ENCODE data around the gene TMPRSS3.

Gene TMPRSS3

DNA sequence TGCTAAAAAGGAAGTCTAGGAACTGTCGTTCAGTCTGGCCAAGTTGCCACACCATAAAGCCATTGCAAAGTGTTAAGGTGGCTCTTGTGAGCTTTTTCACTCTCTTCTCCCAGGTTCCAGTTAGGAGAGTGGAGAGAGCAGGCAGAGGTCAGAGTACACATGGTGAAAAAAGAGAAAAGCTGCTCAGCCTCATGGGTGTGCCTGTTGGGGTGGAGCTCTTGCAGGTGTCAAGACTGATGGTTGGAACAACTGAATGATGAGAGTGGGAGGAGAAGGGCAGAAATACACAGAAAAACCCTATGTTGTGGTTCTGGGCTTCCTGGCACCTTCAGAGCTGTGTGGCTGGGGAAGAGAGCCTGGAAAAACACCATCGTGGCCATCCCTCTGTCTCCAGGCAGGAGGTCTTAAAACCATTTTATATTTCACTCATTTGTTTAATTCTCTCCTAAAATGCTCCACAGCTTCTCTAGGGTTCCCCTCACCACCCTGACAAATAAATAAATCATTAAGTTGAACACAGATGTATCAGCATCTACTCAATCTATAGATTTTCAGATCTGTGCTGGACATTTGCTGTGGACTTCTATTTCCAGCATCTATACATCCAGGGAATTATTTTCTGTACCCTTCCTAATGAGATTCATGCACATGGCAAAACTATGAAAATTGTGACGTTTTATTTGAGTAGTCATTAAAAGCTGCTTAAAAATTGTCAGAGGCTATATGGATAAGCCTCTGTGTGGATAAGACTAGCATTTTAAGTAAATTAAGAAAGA, 25.4 kb upstream of the TMPRSS3 start:
- no peaks in the 10 kb centered on the region for H3K27me3 ChIP-seq (ENCODE audit: control insufficient read depth, insufficient read depth, low read length)
- no peak overlapping the region for H3K4me2 ChIP-seq (ENCODE audit: low read length)
- H3K36me3 ChIP-seq (ENCODE audit: control insufficient read depth, insufficient read depth, low read length): no peaks in the 10 kb centered on the region
- H2AFZ ChIP-seq: no peak overlapping the region
- TF ChIP-seq, protein P1, sequence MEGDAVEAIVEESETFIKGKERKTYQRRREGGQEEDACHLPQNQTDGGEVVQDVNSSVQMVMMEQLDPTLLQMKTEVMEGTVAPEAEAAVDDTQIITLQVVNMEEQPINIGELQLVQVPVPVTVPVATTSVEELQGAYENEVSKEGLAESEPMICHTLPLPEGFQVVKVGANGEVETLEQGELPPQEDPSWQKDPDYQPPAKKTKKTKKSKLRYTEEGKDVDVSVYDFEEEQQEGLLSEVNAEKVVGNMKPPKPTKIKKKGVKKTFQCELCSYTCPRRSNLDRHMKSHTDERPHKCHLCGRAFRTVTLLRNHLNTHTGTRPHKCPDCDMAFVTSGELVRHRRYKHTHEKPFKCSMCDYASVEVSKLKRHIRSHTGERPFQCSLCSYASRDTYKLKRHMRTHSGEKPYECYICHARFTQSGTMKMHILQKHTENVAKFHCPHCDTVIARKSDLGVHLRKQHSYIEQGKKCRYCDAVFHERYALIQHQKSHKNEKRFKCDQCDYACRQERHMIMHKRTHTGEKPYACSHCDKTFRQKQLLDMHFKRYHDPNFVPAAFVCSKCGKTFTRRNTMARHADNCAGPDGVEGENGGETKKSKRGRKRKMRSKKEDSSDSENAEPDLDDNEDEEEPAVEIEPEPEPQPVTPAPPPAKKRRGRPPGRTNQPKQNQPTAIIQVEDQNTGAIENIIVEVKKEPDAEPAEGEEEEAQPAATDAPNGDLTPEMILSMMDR (IDR thresholded peaks at IDR 0.05): no peak
- H3K4me1 ChIP-seq: no peaks in the 10 kb centered on the region
- no peak overlapping the region for H3K4me3 ChIP-seq (ENCODE audit: low read depth, low read length)
- no peak overlapping the region for H3K9ac ChIP-seq
- no peaks in the 10 kb centered on the region for H3K79me2 ChIP-seq
- no peaks in the 10 kb centered on the region for H3K9me3 ChIP-seq (ENCODE audit: control insufficient read depth, low read length)
- no peak overlapping the region for H3K27ac ChIP-seq

DNA sequence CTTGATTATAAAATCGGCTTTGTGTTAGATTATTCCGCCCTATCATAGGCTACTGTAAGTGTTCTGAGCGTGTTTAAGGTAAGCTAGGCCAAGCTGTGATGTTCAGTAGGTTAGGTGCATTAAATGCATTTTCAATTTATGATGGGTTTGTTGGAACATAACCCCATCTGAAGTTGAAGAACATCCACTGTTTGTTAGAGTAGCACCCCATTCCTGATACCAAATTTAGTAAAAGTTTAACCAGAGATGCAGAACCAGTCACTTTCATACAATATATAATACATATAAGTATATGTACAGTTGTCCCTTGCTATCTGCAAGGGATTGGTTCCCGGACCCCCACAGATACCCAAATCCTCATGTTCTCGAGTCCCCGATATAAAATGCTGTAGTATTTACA, 24.0 kb upstream of the TMPRSS3 start:
- Histone ChIP-seq H2AFZ (no peak overlapping the region), H3K4me1 (no peaks in the 10 kb centered on the region), H3K27me3 (ENCODE audit: control insufficient read depth, insufficient read depth, low read length) (no peaks in the 10 kb centered on the region), H3K9me3 (ENCODE audit: control insufficient read depth, low read length) (no peaks in the 10 kb centered on the region), H3K4me3 (ENCODE audit: low read depth, low read length) (no peak overlapping the region), H3K27ac (no peak overlapping the region), H3K4me2 (ENCODE audit: low read length) (no peak overlapping the region), H3K9ac (no peak overlapping the region), H3K36me3 (ENCODE audit: control insufficient read depth, insufficient read depth, low read length) (no peaks in the 10 kb centered on the region), H3K79me2 (no peaks in the 10 kb centered on the region)
- TF ChIP-seq, protein P1 (IDR thresholded peaks at IDR 0.05): no peak

DNA sequence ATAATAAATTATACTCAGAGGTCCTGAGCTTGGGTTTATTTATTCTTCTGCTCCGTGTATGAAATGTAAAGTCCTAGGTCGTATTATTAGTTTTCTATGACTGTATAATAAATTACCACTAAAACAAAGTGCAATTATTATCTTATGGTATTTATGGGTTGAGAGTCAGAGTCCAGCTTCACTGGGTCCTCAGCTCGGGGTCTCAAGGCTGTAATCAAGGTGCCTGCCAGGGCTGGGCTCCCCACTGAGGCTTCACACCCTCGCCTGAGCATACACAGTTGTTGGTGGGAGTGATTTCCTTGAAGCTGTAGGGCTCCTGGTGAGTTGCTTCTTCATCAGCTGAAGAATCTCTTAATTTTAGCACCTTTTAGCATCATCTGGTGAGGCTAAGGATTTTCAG, 23.0 kb upstream of the TMPRSS3 start:
- Histone ChIP-seq H3K9me3 (ENCODE audit: control insufficient read depth, low read length) (no peaks in the 10 kb centered on the region), H3K4me3 (ENCODE audit: low read depth, low read length) (no peak overlapping the region), H3K27ac (no peak overlapping the region), H2AFZ (no peak overlapping the region), H3K27me3 (ENCODE audit: control insufficient read depth, insufficient read depth, low read length) (no peaks in the 10 kb centered on the region), H3K4me2 (ENCODE audit: low read length) (no peak overlapping the region), H3K9ac (no peak overlapping the region), H3K36me3 (ENCODE audit: control insufficient read depth, insufficient read depth, low read length) (no peaks in the 10 kb centered on the region), H3K4me1 (no peaks in the 10 kb centered on the region), H3K79me2 (no peaks in the 10 kb centered on the region)
- TF ChIP-seq, protein P1 (IDR thresholded peaks at IDR 0.05): no peak

DNA sequence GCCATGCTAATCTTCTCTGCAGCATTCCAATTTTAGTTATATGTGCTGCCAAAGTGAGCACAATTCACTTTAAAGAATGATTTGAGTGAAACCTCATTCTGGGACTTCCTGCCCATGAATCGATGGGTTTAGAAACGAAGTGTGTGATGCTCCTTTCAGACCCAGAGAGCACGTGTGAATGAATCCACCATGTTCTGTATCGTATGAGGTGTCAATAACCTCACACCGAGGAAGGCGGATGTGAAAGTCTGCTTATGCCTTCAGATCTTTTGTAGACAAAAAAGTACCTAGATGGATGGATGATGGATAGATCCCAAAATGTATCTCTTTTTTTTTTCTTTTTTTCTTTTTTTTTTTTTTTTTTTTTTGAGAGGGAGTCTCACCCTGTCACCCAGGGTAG, 21.7 kb upstream of the TMPRSS3 start:
- Histone ChIP-seq H3K36me3 (ENCODE audit: control insufficient read depth, insufficient read depth, low read length) (no peaks in the 10 kb centered on the region), H3K27me3 (ENCODE audit: control insufficient read depth, insufficient read depth, low read length) (no peaks in the 10 kb centered on the region), H3K4me1 (no peaks in the 10 kb centered on the region), H3K4me3 (ENCODE audit: low read depth, low read length) (no peak overlapping the region), H3K9ac (no peak overlapping the region), H2AFZ (no peak overlapping the region), H3K27ac (no peak overlapping the region), H3K79me2 (no peaks in the 10 kb centered on the region), H3K9me3 (ENCODE audit: control insufficient read depth, low read length) (no peaks in the 10 kb centered on the region), H3K4me2 (ENCODE audit: low read length) (no peak overlapping the region)
- TF ChIP-seq, protein P1 (IDR thresholded peaks at IDR 0.05): no peak

All from parathyroid adenoma (tissue), 2 donors.